NCI-H2227 (cell line): ENCODE measurements around the gene MUC6.

Source experiments
- DNase-seq: peaks from one replicate; lab custom pipeline; 2025; ENCODE audit not compliant: unreplicated experiment; lab: John Stamatoyannopoulos, UW

Gene MUC6

GRCh38 chr11:1052133-1053011 is 15.9 kb upstream of the MUC6 start:
- DNase-seq, result no peak

- DNase-seq, result no peak
Observed at GRCh38 chr11:1051356-1052132, 15.0 kb upstream of the MUC6 start.

GRCh38 chr11:1050581-1051355 is 14.2 kb upstream of the MUC6 start:
- DNase-seq, result peak; percentile 87

DNA sequence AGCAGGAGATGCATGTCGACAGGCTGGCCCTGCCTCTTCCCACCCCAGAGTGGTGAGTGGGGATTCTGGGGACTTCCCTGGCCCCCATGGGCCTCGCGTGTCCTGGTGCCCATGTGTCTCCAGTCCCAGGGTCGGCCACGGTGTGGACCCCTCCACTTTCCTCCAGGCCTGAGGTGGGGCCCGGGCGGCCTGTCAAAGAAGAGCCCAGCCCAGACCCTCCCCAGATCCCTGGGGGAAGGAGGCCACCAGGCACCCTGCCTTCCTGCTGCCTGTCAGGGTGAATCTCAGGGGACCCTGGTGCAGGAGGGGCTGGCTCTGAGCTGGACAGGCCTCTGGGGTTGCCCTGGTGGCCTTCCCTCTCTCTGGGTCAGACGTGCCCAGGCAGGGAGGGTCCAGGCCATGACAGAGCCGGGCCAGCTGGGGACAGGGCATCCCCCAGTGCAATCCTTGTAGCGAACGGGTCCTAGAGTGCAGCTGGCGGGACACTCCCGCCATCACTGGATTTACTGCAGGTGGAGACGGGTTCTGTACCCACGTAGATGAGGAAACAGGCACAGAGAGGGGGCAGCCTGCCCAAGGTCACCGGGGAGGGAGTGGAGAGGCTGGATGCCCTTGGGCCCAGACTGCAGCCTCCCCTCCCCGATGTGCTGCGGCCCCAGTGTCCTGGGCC is 13.5 kb upstream of the MUC6 start:
- no peak for DNase-seq

- DNase-seq, result no peak
Observed at GRCh38 chr11:1049431-1049891, 12.9 kb upstream of the MUC6 start.

DNA sequence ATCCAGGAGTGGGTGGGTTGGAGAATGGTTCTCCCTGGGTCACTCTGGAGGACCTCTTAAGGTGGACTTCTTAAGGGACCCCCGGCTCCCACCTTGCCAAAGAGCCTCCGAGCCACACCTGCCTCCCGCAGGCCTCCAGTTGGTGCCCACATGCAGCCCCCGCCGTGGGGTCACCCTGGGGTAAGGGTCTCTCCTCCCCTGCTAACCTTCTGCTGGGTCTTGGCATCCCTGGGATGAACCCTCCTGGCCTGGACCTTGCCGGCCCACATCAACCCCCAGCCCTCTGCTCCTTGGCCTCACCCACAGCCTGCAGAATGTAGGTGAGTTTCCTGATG is 12.5 kb upstream of the MUC6 start:
- DNase-seq, result no peak

DNA sequence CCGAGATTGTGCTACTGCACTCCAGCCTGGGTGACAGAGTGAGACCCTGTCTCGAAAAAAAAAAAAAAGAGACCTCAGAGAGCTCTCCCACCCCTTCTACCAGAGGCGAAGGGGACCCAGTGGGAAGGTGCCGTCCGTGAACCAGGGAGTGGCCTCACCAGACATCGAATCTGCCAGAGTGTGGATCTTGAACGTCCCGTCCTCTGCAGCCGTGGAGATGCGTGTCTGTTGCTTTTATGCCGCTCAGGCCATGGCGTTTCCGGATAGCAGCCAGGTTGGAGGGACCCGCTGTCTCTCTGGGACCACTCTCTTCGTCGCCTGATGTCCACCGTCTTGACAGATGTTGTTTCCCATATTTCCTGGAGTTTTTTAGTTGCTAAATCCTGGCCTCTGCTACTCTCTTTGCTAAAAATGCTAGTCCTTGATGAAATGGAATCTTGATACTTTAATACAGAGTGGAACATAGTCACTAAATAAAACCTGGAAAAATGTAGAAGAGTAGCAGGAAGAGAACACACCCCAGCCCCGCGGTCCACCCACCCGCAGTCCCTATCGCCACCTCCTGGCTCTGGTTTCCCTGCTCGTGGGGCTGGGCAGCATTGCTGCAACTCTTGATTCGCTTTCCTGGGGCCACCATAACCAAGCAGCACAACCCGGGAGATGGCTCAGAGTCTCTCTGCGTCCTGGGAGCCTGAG is 12.0 kb upstream of the MUC6 start:
- no peak for DNase-seq

GRCh38 chr11:1047595-1048156 is 11.2 kb upstream of the MUC6 start:
- no peak for DNase-seq

DNA sequence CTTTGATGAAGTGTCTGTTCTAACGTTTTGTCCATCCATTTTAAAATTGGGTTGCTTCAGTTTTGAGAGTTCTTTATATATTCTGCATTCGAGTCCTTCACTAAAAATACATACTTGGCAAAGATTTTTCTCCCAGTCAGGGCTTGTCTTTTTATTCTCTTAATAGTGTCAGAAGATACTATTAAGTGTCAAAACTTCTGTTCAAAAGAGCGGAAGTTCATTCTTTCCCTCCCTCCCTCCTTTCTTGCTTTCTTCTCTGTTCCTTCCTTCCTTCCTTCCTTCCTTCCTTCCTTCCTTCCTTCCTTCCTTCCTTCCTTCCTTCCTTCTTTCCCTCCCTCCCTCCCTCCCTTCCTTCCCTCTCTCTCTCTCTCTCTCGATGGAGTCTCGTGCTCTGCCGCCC is 7.6 kb upstream of the MUC6 start:
- no peak for DNase-seq

DNA sequence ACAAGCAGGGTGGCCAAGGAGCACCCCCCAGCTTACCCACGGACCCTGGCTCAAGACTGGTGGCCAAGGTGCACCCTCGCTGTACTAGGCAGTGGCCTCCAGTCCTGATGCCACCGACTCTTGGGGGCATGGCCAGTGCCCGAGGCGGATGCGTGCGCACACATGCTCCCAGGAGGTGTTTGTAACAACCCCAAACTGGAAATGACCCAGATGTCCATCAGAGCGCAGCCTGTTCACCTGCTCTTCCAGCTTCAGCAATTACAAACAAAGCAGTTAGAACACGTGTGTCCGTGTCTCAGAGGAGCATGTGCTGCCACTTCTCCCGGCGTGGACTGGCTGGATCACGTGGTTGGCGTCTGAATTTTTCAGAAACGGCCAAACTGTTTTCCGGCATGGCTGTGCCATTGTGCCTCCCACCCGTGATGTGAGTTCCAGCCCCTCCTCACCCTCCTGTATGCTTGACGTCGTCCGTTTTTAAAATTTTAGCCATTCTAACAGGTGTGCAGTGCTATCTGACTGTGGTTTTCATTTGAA is 7.1 kb upstream of the MUC6 start:
- no peak for DNase-seq

DNA sequence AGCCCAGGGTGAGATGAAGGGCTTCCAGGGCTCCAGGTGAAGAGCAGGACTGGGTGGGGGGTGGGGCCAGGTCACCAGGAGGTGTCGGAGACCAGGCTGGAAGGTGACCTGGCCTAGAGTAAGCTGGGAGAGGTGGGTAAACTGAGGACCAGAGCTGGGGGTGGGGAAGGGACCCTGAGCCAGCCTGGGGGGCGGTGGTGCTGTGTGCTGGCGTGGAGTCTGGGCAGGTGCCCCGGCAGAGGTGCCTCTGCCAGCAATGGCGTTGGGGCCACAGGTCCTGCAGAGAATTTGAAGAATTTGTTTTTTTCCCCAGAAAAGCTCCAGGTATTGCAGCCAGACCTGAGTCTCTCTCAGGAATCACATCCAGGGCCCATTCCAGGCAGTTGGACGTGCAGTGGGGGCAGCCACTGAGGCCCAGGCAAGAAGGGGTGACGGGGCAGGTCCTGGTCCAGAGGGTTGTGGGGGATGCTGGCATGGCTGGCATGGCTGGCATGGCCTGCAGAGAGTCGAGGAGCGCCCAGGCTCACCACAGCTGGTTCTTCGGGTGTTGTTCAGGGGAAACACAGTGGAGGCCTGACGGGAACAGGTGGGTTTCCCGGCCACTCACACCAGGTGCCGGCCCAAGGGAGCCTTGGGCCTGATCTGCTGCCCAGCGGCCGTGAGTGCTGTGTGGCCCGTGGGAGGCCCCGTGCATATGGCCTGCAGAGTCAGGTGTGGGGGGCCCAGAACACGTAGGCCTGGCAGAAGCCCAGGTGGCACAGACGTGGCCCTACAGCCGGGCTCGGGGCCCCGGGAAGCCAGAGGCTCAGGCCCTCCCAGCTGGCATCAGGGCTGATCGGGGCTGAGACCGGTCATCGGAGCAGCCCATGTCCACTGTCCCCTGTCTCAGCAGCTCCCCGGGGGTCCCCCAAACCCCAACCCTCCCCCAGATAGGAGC is 6.4 kb upstream of the MUC6 start:
- no peak for DNase-seq

DNA sequence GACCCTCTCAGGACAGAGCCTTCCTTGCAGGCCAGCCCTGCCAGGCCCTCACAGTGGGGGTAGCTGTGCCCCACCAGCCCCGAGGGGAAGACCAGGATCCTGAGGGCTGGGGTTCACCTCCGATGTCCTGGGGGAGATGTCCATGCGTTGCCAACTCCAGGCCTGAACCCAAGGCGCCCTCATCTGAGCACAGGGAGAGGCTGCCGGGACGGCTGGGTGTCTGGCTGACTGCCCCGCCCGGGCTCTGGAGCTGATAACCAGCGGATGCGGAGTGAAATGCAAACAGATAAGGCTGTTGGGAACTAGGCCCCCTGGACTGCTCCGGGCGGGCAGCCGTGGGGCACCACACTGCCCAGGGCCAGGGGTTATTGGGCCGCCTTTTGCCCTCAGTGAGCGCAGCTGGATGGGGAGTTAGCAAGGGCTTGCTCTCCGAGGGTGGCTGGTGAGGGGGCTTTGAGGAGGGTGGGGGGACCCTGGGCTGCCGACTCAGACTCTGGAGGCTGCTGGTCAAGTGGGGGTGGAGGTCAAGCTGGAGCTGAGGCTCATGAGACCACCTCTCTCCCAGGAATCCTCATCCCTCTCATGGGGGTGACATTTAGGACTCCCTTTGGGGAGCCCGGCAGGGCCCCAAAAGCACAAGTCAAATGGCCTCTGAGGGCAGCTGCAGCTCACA is 5.6 kb upstream of the MUC6 start:
- no peak for DNase-seq

GRCh38 chr11:1041471-1041870 is 5.0 kb upstream of the MUC6 start:
- no peak for DNase-seq

- no peak for DNase-seq
Observed at GRCh38 chr11:1041149-1041467, 4.6 kb upstream of the MUC6 start.

- no peak for DNase-seq
Observed at GRCh38 chr11:1040428-1041148, 4.1 kb upstream of the MUC6 start.

GRCh38 chr11:1039481-1040427 is 3.2 kb upstream of the MUC6 start:
- DNase-seq, result no peak

GRCh38 chr11:1038921-1039320 is 2.4 kb upstream of the MUC6 start:
- no peak for DNase-seq
